KBM-7 (cell line): ENCODE results near the gene DOCK1.

Source experiments
- DNase-seq: peaks from one replicate; pipeline ENCODE4 v3.0.0-alpha.2; 2015
- in situ Hi-C: fragments of 300-500 bp; cut with MboI; formaldehyde crosslinking; loops from 2 replicates; pipeline ENCODE4 v1.14.3; 2020; ENCODE audit warnings: low sequenced_read_pairs, low pct_unique_long_range_greater_than_20kb, mixed read lengths

The DOCK1 gene

GRCh38 chr10:127467811-127468210 lies 562.6 kb downstream of the DOCK1 start:
- in situ Hi-C loops: no loop called here
- DNase-seq: no peak

- in situ Hi-C loops: no loop called here
- DNase-seq: no peak
Observed at GRCh38 chr10:127468632-127469031, 563.4 kb downstream of the DOCK1 start.

- no peak for DNase-seq
- in situ Hi-C loops: no loop called here
Observed at GRCh38 chr10:127470911-127471310, 565.7 kb downstream of the DOCK1 start.

- DNase-seq: no peak
- in situ Hi-C loops: no loop called here
Observed at GRCh38 chr10:127472976-127473375, 567.7 kb downstream of the DOCK1 start.

- no peak for DNase-seq
- in situ Hi-C loops: no loop called here
Observed at GRCh38 chr10:127474501-127474900, 569.3 kb downstream of the DOCK1 start.

- in situ Hi-C loops: no loop called here
- DNase-seq: no peak
Observed at GRCh38 chr10:127485153-127485857, 580.1 kb downstream of the DOCK1 start.

GRCh38 chr10:127486355-127486754 lies 581.1 kb downstream of the DOCK1 start:
- in situ Hi-C loops: no loop called here
- DNase-seq: no peak

GRCh38 chr10:127492607-127493250 lies 587.5 kb downstream of the DOCK1 start:
- in situ Hi-C loops: no loop called here
- DNase-seq: no peak

- DNase-seq: no peak
- in situ Hi-C loops: no loop called here
Observed at GRCh38 chr10:127496035-127496434, 590.8 kb downstream of the DOCK1 start.

- in situ Hi-C loops: no loop called here
- DNase-seq: no peak
Observed at GRCh38 chr10:127497685-127498084, 592.5 kb downstream of the DOCK1 start.

- in situ Hi-C loops: no loop called here
Observed at GRCh38 chr10:127498087-127498486, 592.9 kb downstream of the DOCK1 start.

GRCh38 chr10:127500127-127500526 lies 594.9 kb downstream of the DOCK1 start:
- no peak for DNase-seq
- in situ Hi-C loops: no loop called here

More at GRCh38 chr10:127498087-127498486, 592.9 kb downstream of the DOCK1 start:
- no peak for DNase-seq
